Astrocyte (in vitro differentiated cells and primary cell): ENCODE measurements around the gene ERAP2. TPM values are rescaled to one million over a fixed set of nuclear protein-coding genes. Genes with fewer than 3 reads are reported as not detected.

ENCODE experiments used
- DNase-seq: peaks from one replicate; pipeline ENCODE4 v3.0.0-alpha.2; 2010; ENCODE audit warnings: low read depth
- FAIRE-seq: peaks from 2 replicates; lab custom pipeline; 2011; peaks lifted over from hg19 to GRCh38; lab: Jason Lieb, UNC
- H2AFZ ChIP-seq: 2 replicates; pipeline ENCODE4 v1.6.0; 2012; ENCODE audit warnings: low read depth, low read length, inconsistent platforms
- H3K27ac ChIP-seq: 2 replicates; pipeline ENCODE4 v1.5.1; 2011; ENCODE audit warnings: low read depth, low read length, inconsistent platforms
- H3K27me3 ChIP-seq: 2 replicates; pipeline ENCODE4 v1.6.0; 2011; ENCODE audit warnings: low read length, inconsistent platforms; ENCODE audit not compliant: insufficient read depth
- H3K36me3 ChIP-seq: 2 replicates; pipeline ENCODE4 v1.5.1; 2011; ENCODE audit warnings: low read length, inconsistent platforms; ENCODE audit not compliant: insufficient read depth
- H3K4me1 ChIP-seq: 2 replicates; pipeline ENCODE4 v1.5.1; 2011; ENCODE audit warnings: low read length, inconsistent platforms; ENCODE audit not compliant: insufficient read depth
- H3K4me2 ChIP-seq: 2 replicates; pipeline ENCODE4 v1.6.0; 2012; ENCODE audit warnings: low read length, inconsistent platforms
- H3K4me3 ChIP-seq: 2 replicates; pipeline ENCODE4 v1.5.1; 2011; ENCODE audit warnings: low read depth, mild to moderate bottlenecking, low read length, inconsistent platforms; ENCODE audit not compliant: insufficient read depth
- H3K79me2 ChIP-seq: 2 replicates; pipeline ENCODE4 v1.6.0; 2012; ENCODE audit warnings: mild to moderate bottlenecking, low read length, inconsistent platforms; ENCODE audit not compliant: insufficient read depth
- H3K9ac ChIP-seq: 2 replicates; pipeline ENCODE4 v1.6.0; 2012; ENCODE audit warnings: mild to moderate bottlenecking, low read length, inconsistent platforms
- H3K9me3 ChIP-seq: 2 replicates; pipeline ENCODE4 v1.5.1; 2012; ENCODE audit warnings: low read depth, mild to moderate bottlenecking, low read length, inconsistent platforms; ENCODE audit not compliant: insufficient read depth
- H4K20me1 ChIP-seq: 2 replicates; pipeline ENCODE4 v1.6.0; 2012; ENCODE audit warnings: low read length, inconsistent platforms; ENCODE audit not compliant: insufficient read depth
- H3K27ac Mint-ChIP-seq: one replicate; pipeline ENCODE4 v1.8.0; 2021; ENCODE audit warnings: mild to moderate bottlenecking, mixed read lengths; ENCODE audit not compliant: unreplicated experiment
- H3K27me3 Mint-ChIP-seq: one replicate; pipeline ENCODE4 v1.8.0; 2021; ENCODE audit warnings: low read depth, mixed read lengths; ENCODE audit not compliant: unreplicated experiment
- H3K36me3 Mint-ChIP-seq: one replicate; pipeline ENCODE4 v1.8.0; 2021; ENCODE audit warnings: low read depth, mixed read lengths; ENCODE audit not compliant: unreplicated experiment
- H3K4me1 Mint-ChIP-seq: one replicate; pipeline ENCODE4 v1.8.0; 2021; ENCODE audit warnings: low read depth, mixed read lengths; ENCODE audit not compliant: unreplicated experiment
- H3K4me3 Mint-ChIP-seq: one replicate; pipeline ENCODE4 v1.8.0; 2021; ENCODE audit warnings: mild to moderate bottlenecking, moderate library complexity, mixed read lengths; ENCODE audit not compliant: unreplicated experiment
- H3K9me3 Mint-ChIP-seq: one replicate; pipeline ENCODE4 v1.8.0; 2021; ENCODE audit warnings: mild to moderate bottlenecking, mixed read lengths; ENCODE audit not compliant: unreplicated experiment
- EZH2 ChIP-seq: IDR thresholded peaks from 2 replicates; pipeline ENCODE4 v1.6.1; 2012; ENCODE audit warnings: mild to moderate bottlenecking, low read length, inconsistent platforms; ENCODE audit not compliant: insufficient read depth
- total RNA-seq: library from RNA; stranded (reverse); gene quantifications from 2 replicates; pipeline ENCODE4 v1.2.1, GENCODE V29; 2021
- TF ChIP-seq, protein P1 (sequence below): IDR thresholded peaks from 2 replicates; pipeline ENCODE4 v1.5.1; 2011; ENCODE audit warnings: low read depth, mild to moderate bottlenecking, inconsistent platforms, low read length, moderate library complexity; ENCODE audit not compliant: insufficient read depth

Gene ERAP2
- total RNA-seq, 1 donor from 2014 or later: 2.5 TPM

DNA sequence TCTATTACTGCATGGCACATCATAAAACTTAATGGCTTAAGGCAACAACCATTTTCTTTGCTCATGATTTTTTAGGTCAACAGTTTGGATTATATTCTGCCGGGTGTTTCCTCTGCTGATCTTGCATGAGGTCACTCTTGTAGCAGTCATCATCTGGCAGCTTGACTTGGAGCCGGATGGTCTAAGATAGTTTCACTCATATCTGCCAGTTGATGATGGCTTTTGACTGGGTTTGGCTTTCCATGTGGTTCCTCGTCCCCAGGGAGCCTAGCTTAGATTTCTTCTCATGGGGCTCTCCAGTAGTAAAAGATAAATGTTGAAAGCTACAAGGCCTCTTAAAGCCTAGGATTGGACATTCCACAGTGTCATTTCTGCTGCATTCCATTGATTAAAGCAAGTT, 87.0 kb downstream of the ERAP2 start:
- no peaks in the 10 kb centered on the region for H3K27me3 Mint-ChIP-seq
- no peak overlapping the region for H3K4me3 ChIP-seq
- H3K4me2 ChIP-seq: no peak overlapping the region
- no peaks in the 10 kb centered on the region for H3K9me3 ChIP-seq
- no peaks in the 10 kb centered on the region for H3K9me3 Mint-ChIP-seq
- H3K4me1 ChIP-seq: peaks cover 11% of the 10 kb centered on the region
- H3K4me1 Mint-ChIP-seq: peaks cover 25% of the 10 kb centered on the region
- no peaks in the 10 kb centered on the region for H3K36me3 ChIP-seq
- FAIRE-seq (peak; percentile 47), DNase-seq (peak; percentile 52)
- no peak overlapping the region for H3K4me3 Mint-ChIP-seq
- H4K20me1 ChIP-seq: peaks cover 6% of the 10 kb centered on the region
- peaks cover 21% of the 10 kb centered on the region for H3K79me2 ChIP-seq
- H3K9ac ChIP-seq: no peak overlapping the region
- no peak overlapping the region for H2AFZ ChIP-seq
- H3K27ac Mint-ChIP-seq: peak overlapping the region; percentile 0
- H3K36me3 Mint-ChIP-seq: peaks cover 6% of the 10 kb centered on the region
- H3K27ac ChIP-seq: no peak overlapping the region
- TF ChIP-seq, protein P1, sequence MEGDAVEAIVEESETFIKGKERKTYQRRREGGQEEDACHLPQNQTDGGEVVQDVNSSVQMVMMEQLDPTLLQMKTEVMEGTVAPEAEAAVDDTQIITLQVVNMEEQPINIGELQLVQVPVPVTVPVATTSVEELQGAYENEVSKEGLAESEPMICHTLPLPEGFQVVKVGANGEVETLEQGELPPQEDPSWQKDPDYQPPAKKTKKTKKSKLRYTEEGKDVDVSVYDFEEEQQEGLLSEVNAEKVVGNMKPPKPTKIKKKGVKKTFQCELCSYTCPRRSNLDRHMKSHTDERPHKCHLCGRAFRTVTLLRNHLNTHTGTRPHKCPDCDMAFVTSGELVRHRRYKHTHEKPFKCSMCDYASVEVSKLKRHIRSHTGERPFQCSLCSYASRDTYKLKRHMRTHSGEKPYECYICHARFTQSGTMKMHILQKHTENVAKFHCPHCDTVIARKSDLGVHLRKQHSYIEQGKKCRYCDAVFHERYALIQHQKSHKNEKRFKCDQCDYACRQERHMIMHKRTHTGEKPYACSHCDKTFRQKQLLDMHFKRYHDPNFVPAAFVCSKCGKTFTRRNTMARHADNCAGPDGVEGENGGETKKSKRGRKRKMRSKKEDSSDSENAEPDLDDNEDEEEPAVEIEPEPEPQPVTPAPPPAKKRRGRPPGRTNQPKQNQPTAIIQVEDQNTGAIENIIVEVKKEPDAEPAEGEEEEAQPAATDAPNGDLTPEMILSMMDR: no peak
- no peak for TF ChIP-seq EZH2
- H3K27me3 ChIP-seq: no peaks in the 10 kb centered on the region

DNA sequence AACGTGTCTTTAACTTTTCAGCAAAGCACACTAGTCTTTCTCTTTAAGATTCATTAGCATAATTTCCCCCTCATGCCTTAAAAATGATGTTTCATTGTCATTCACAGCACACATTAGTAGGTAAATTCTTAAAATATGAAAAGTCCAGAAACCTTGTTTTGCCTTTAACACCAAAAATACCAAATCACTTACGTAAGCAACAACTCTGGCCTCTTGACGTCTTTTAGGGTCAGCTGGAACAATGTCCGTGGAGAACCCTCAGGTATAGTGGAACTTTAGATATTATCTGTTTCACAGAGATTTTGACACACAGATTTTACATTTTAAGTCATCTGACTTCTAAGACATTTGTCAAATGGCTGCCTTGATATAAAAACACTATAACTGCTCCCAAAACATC, 90.5 kb downstream of the ERAP2 start:
- H3K36me3 ChIP-seq: no peaks in the 10 kb centered on the region
- Mint-ChIP-seq H3K4me1 (peaks cover 35% of the 10 kb centered on the region), H3K27me3 (no peaks in the 10 kb centered on the region), H3K9me3 (no peaks in the 10 kb centered on the region), H3K4me3 (no peak overlapping the region), H3K36me3 (peaks cover 3% of the 10 kb centered on the region), H3K27ac (no peak overlapping the region)
- H3K4me2 ChIP-seq: no peak overlapping the region
- H2AFZ ChIP-seq: no peak overlapping the region
- peaks cover 6% of the 10 kb centered on the region for H4K20me1 ChIP-seq
- no peaks in the 10 kb centered on the region for H3K27me3 ChIP-seq
- FAIRE-seq: no peak
- no peak overlapping the region for H3K4me3 ChIP-seq
- H3K4me1 ChIP-seq: peaks cover 16% of the 10 kb centered on the region
- H3K79me2 ChIP-seq: peaks cover 38% of the 10 kb centered on the region
- H3K27ac ChIP-seq: no peak overlapping the region
- no peak overlapping the region for H3K9ac ChIP-seq
- no peak for DNase-seq
- no peaks in the 10 kb centered on the region for H3K9me3 ChIP-seq
- TF ChIP-seq, protein P1: no peak
- no peak for TF ChIP-seq EZH2

DNA sequence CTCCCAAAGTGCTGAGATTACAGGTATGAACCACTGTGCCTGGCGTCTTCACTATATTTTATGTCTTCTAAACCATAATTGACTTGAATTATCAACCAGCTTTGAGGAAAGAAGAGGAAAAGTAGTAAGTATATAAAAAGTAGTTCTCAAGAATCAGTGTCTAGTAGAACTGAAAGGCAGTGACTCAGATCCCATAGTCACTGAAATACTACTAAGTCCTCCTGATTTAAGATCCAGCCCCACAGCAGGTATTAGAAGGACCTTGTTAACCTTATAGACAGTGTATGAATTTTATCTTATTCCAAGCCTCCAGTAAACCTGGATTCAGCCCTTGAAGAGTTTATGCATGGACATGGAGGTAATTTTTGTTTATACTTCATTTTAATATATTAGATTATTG, 91.1 kb downstream of the ERAP2 start:
- DNase-seq (no peak), FAIRE-seq (no peak)
- peaks cover 16% of the 10 kb centered on the region for H3K4me1 ChIP-seq
- no peaks in the 10 kb centered on the region for H3K27me3 ChIP-seq
- Mint-ChIP-seq H3K9me3 (no peaks in the 10 kb centered on the region), H3K4me1 (peaks cover 35% of the 10 kb centered on the region), H3K4me3 (no peak overlapping the region), H3K36me3 (peaks cover 3% of the 10 kb centered on the region), H3K27ac (no peak overlapping the region), H3K27me3 (no peaks in the 10 kb centered on the region)
- no peak overlapping the region for H3K9ac ChIP-seq
- TF ChIP-seq EZH2: no peak
- TF ChIP-seq, protein P1: no peak
- H3K36me3 ChIP-seq: no peaks in the 10 kb centered on the region
- H4K20me1 ChIP-seq: peaks cover 8% of the 10 kb centered on the region
- no peak overlapping the region for H3K4me2 ChIP-seq
- no peak overlapping the region for H2AFZ ChIP-seq
- H3K79me2 ChIP-seq: peaks cover 44% of the 10 kb centered on the region
- no peaks in the 10 kb centered on the region for H3K9me3 ChIP-seq
- H3K27ac ChIP-seq: no peak overlapping the region
- no peak overlapping the region for H3K4me3 ChIP-seq
